Retinal pigment epithelial cell (primary cell): ENCODE results near the gene CACNA1C.

Source experiments
- DNase-seq: peaks from one replicate; pipeline ENCODE4 v3.0.0-alpha.2; 2010; ENCODE audit warnings: low read depth
- H3K4me3 ChIP-seq: 2 replicates; pipeline ENCODE4 v1.5.1; 2011; ENCODE audit warnings: mild to moderate bottlenecking, low read length, control low read depth, moderate library complexity
- CTCF ChIP-seq: conservative IDR thresholded peaks from 2 replicates; pipeline ENCODE4 v1.5.1; 2011; ENCODE audit warnings: low read depth, low read length, control low read depth, inconsistent platforms

The CACNA1C gene

GRCh38 chr12:2386566-2386965 is 333.8 kb downstream of the CACNA1C start:
- no peak overlapping the region for H3K4me3 ChIP-seq
- DNase-seq: no peak
- no peak for TF ChIP-seq CTCF

GRCh38 chr12:2387103-2387834 is 334.5 kb downstream of the CACNA1C start:
- H3K4me3 ChIP-seq: no peak overlapping the region
- DNase-seq: no peak
- no peak for TF ChIP-seq CTCF

- TF ChIP-seq CTCF: no peak
- DNase-seq: no peak
Measured at GRCh38 chr12:2389079-2389790, 336.4 kb downstream of the CACNA1C start.

GRCh38 chr12:2390133-2390532 is 337.3 kb downstream of the CACNA1C start:
- TF ChIP-seq CTCF: no peak
- DNase-seq: no peak
- no peak overlapping the region for H3K4me3 ChIP-seq

More at GRCh38 chr12:2389079-2389790, 336.4 kb downstream of the CACNA1C start:
- H3K4me3 ChIP-seq: no peak overlapping the region

- H3K4me3 ChIP-seq: no peak overlapping the region
- DNase-seq: no peak
- no peak for TF ChIP-seq CTCF
Measured at GRCh38 chr12:2390850-2391390, 338.1 kb downstream of the CACNA1C start.

- no peak for TF ChIP-seq CTCF
- no peak for DNase-seq
- H3K4me3 ChIP-seq: no peak overlapping the region
Measured at GRCh38 chr12:2391740-2392331, 339.0 kb downstream of the CACNA1C start.

GRCh38 chr12:2393016-2393415 is 340.2 kb downstream of the CACNA1C start:
- no peak overlapping the region for H3K4me3 ChIP-seq
- no peak for TF ChIP-seq CTCF
- no peak for DNase-seq
